A673 (cell line): ENCODE results near the gene RASD1.

Experiments used
- EZH2 ChIP-seq: fragments of 200-600 bp; sonication (generic); IDR thresholded peaks from 2 replicates; pipeline ENCODE4 v1.6.1; 2017; ENCODE audit warnings: borderline replicate concordance, low read depth, mild to moderate bottlenecking, mixed read lengths, antibody characterized with exemption, low read length; ENCODE audit not compliant: poor library complexity, severe bottlenecking
- TF ChIP-seq, protein P1 (sequence below): fragments of 300-800, 200-600 bp; sonication (generic); conservative IDR thresholded peaks from 2 replicates; pipeline ENCODE4 v1.5.1; 2017; ENCODE audit warnings: low read depth, mild to moderate bottlenecking, antibody characterized with exemption, low read length, moderate library complexity, mixed read lengths

GRCh38 chr17:17457680-17458079 is 38.5 kb downstream of the RASD1 start:
- TF ChIP-seq, protein P1, sequence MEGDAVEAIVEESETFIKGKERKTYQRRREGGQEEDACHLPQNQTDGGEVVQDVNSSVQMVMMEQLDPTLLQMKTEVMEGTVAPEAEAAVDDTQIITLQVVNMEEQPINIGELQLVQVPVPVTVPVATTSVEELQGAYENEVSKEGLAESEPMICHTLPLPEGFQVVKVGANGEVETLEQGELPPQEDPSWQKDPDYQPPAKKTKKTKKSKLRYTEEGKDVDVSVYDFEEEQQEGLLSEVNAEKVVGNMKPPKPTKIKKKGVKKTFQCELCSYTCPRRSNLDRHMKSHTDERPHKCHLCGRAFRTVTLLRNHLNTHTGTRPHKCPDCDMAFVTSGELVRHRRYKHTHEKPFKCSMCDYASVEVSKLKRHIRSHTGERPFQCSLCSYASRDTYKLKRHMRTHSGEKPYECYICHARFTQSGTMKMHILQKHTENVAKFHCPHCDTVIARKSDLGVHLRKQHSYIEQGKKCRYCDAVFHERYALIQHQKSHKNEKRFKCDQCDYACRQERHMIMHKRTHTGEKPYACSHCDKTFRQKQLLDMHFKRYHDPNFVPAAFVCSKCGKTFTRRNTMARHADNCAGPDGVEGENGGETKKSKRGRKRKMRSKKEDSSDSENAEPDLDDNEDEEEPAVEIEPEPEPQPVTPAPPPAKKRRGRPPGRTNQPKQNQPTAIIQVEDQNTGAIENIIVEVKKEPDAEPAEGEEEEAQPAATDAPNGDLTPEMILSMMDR, result no peak
- no peak for TF ChIP-seq EZH2
